Measurements from ENCODE around the gene CRYZL1. TPM values are rescaled to one million over a fixed set of nuclear protein-coding genes. Genes with fewer than 3 reads are reported as not detected.

CRYZL1 gene
- total and polyA plus RNA-seq, 2 donors (not counting 1 experiment from before 2014, with no cell fraction given), result 30.6 to 60.6 TPM

GRCh38 chr21:33544451-33545195 is 96.9 kb downstream of the CRYZL1 start:
- H4K20me1 ChIP-seq (ENCODE audit: control insufficient read depth, insufficient read depth, low read length, poor library complexity, severe bottlenecking), result peaks cover 54% of the 10 kb centered on the region
- H3K27me3 Mint-ChIP-seq, result no peaks in the 10 kb centered on the region
- H3K9me3 Mint-ChIP-seq (ENCODE audit: insufficient read depth), result no peaks in the 10 kb centered on the region
- peak overlapping the region; percentile 69 to 99 (median 89) for H3K4me3 ChIP-seq (ENCODE audit: control extremely low read depth in 1 of 5, extremely low read depth in 1 of 5, insufficient read depth in 1 of 5, low read depth in 2 of 5, low read length in 4 of 5)
- no peaks in the 10 kb centered on the region for H3K27me3 ChIP-seq (replicated peaks in 1 of 4; ENCODE audit: control extremely low read depth in 1 of 4, control insufficient read depth in 3 of 4, insufficient read depth in 4 of 4, low read length in 3 of 4)
- H3K4me2 ChIP-seq (replicated peaks; ENCODE audit: low read depth, low read length, poor library complexity, severe bottlenecking), result peak overlapping the region; percentile 82
- H3K36me3 ChIP-seq (replicated peaks in 1 of 2; ENCODE audit: control extremely low read depth in 1 of 2, control insufficient read depth in 1 of 2, extremely low read depth in 1 of 2, insufficient read depth in 2 of 2, low read length in 1 of 2), result peaks cover 0 to 21% of the 10 kb centered on the region in 2 experiments
- no peak for TF ChIP-seq EZH2 (IDR thresholded peaks at IDR 0.05; ENCODE audit: borderline replicate concordance, insufficient read depth, low read depth, low read length, poor library complexity, severe bottlenecking)
- TF ChIP-seq, protein P1, sequence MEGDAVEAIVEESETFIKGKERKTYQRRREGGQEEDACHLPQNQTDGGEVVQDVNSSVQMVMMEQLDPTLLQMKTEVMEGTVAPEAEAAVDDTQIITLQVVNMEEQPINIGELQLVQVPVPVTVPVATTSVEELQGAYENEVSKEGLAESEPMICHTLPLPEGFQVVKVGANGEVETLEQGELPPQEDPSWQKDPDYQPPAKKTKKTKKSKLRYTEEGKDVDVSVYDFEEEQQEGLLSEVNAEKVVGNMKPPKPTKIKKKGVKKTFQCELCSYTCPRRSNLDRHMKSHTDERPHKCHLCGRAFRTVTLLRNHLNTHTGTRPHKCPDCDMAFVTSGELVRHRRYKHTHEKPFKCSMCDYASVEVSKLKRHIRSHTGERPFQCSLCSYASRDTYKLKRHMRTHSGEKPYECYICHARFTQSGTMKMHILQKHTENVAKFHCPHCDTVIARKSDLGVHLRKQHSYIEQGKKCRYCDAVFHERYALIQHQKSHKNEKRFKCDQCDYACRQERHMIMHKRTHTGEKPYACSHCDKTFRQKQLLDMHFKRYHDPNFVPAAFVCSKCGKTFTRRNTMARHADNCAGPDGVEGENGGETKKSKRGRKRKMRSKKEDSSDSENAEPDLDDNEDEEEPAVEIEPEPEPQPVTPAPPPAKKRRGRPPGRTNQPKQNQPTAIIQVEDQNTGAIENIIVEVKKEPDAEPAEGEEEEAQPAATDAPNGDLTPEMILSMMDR (IDR thresholded peaks at IDR 0.05), result no peak
- no peak for ATAC-seq (ENCODE audit: low read depth)
- no peak overlapping the region for H2AFZ ChIP-seq (ENCODE audit: insufficient read depth, low read depth, low read length, poor library complexity, severe bottlenecking)
- peaks cover 49% of the 10 kb centered on the region for H3K4me1 Mint-ChIP-seq
- H3K9ac ChIP-seq (ENCODE audit: low read length), result peak overlapping the region; percentile 98
- H3K4me3 Mint-ChIP-seq, result peak overlapping the region; percentile 97
- H3K4me1 ChIP-seq (ENCODE audit: control insufficient read depth in 2 of 2, insufficient read depth in 2 of 2, low read length in 2 of 2), result peaks cover 17 to 31% of the 10 kb centered on the region in 2 donors
- ChIA-PET POLR2A (no interaction called here), CTCF (interaction anchor here (1.2 to 1.3 kb wide), 2 partner anchors 13 to 64 kb away, joined by 3 read pairs; no protein-coding TSS in a partner anchor)
- WGBS (ENCODE audit: insufficient coverage), result no CpG with 5 or more reads among the region's 8 CpGs
- peaks cover 88% of the 10 kb centered on the region for H3K79me2 ChIP-seq (ENCODE audit: control insufficient read depth, insufficient read depth, low read length)
- peak overlapping the region in 1 of 2 donors; percentile 0 for H3K27ac ChIP-seq (ENCODE audit: low read length in 2 of 2)
- intact Hi-C loops (cut with micrococcal nuclease), result loop anchor here (5.0 kb wide), 4 partner anchors 217 to 1073 kb away; partner anchors contain the start of genes CFAP298 and RCAN1
- H3K9me3 ChIP-seq (ENCODE audit: control extremely low read depth in 1 of 3, control insufficient read depth in 2 of 3, insufficient read depth in 1 of 3, low read length in 2 of 3), result no peaks in the 10 kb centered on the region
- H3K27ac Mint-ChIP-seq, result peak overlapping the region; percentile 99
- DNase-seq, result no peak

Measured in B cell (primary cell).